T47D (cell line): Measurements from ENCODE around the gene SVEP1.
"Not testable (repeated sequence)": the region's sequence is repeated elsewhere in the genome, so short reads cannot be mapped to it uniquely, and the experiment has no call there.

ENCODE experiments used
- DNase-seq, 2 experiments: peaks; one replicate each; pipeline versions ENCODE4 v3.0.0 to v3.0.0-alpha.2; 2011 to 2012; ENCODE audit warnings: low read depth in 1 of 2, low spot score in 1 of 2
- JUND ChIP-seq: IDR thresholded peaks from 2 replicates; pipeline ENCODE4 v1.6.1; 2012; ENCODE audit warnings: low read depth
- in situ Hi-C: cut with HindIII; loops from 2 replicates; pipeline ENCODE4 v1.10.0; 2016; ENCODE audit warnings: low sequenced_read_pairs, low pct_unique_long_range_greater_than_20kb

The SVEP1 gene

GRCh38 chr9:110405858-110406443 is 173.6 kb downstream of the SVEP1 start:
- TF ChIP-seq JUND = no peak
- in situ Hi-C loops = no loop called here

GRCh38 chr9:110404473-110404872 is 175.1 kb downstream of the SVEP1 start:
- no peak for DNase-seq
- in situ Hi-C loops = no loop called here
- TF ChIP-seq JUND = no peak

More at GRCh38 chr9:110405858-110406443, 173.6 kb downstream of the SVEP1 start:
- no peak for DNase-seq

- peak in 1 of 2 experiments; percentile 49 for DNase-seq
- TF ChIP-seq JUND = no peak
- in situ Hi-C loops = no loop called here
Measured at GRCh38 chr9:110399983-110400382, 179.6 kb downstream of the SVEP1 start.

GRCh38 chr9:110398992-110399391 is 180.5 kb downstream of the SVEP1 start:
- in situ Hi-C loops, DNase-seq: not testable (repeated sequence)

- no peak for DNase-seq
- in situ Hi-C loops = no loop called here
- TF ChIP-seq JUND = no peak
Measured at GRCh38 chr9:110391826-110392485, 187.6 kb downstream of the SVEP1 start.

GRCh38 chr9:110389148-110389750 is 190.3 kb downstream of the SVEP1 start:
- no peak for TF ChIP-seq JUND
- DNase-seq = no peak
- in situ Hi-C loops = no loop called here

- no peak for TF ChIP-seq JUND
- peak in 1 of 2 experiments; percentile 31 for DNase-seq
- in situ Hi-C loops = no loop called here
Measured at GRCh38 chr9:110383491-110383890, 196.1 kb downstream of the SVEP1 start.

- peak in 1 of 2 experiments; percentile 66 for DNase-seq
- no peak for TF ChIP-seq JUND
- in situ Hi-C loops = no loop called here
Measured at GRCh38 chr9:110382731-110383130, 196.8 kb downstream of the SVEP1 start.

GRCh38 chr9:110371411-110372007 is 208.0 kb downstream of the SVEP1 start:
- TF ChIP-seq JUND = no peak
- no peak for DNase-seq
- in situ Hi-C loops = no loop called here

- no peak for TF ChIP-seq JUND
- in situ Hi-C loops = no loop called here
- no peak for DNase-seq
Measured at GRCh38 chr9:110370315-110370714, 209.2 kb downstream of the SVEP1 start.

- no peak for TF ChIP-seq JUND
- no peak for DNase-seq
- in situ Hi-C loops = no loop called here
Measured at GRCh38 chr9:110364451-110364850, 215.1 kb downstream of the SVEP1 start.

GRCh38 chr9:110358992-110359391 is 220.5 kb downstream of the SVEP1 start:
- in situ Hi-C loops, DNase-seq: not testable (repeated sequence)

GRCh38 chr9:110357505-110357904 is 222.0 kb downstream of the SVEP1 start:
- in situ Hi-C loops = no loop called here
- DNase-seq = peak in 1 of 2 experiments; percentile 5
- TF ChIP-seq JUND = no peak
